B cell (primary cell): ENCODE measurements around the gene ZNF787. TPM values are rescaled to one million over a fixed set of nuclear protein-coding genes. Genes with fewer than 3 reads are reported as not detected.

Experiments used
- polyA plus RNA-seq: library from polyadenylated mRNA; depleted of rRNA; stranded (reverse); fragments of >200 nt; gene quantifications from 2 replicates; pipeline ENCODE4 v1.2.3, GENCODE V29; 2012
- small RNA-seq: library from RNA; depleted of rRNA; stranded (forward); fragments of <200 nt; gene quantifications from one replicate; pipeline ENCODE3, GENCODE V24; 2012; ENCODE audit warnings: low replicate concordance, low read depth; ENCODE audit not compliant: insufficient read length
- total RNA-seq, 2 donors: library from RNA; stranded (reverse); fragments of 120-200 nt in 1 of 2; gene quantifications; 1 replicate in 1 of 2; 2 replicates in 1 of 2; pipeline versions ENCODE4 v1.2.3 to v1.2.4, GENCODE V29; 2013 to 2022

The ZNF787 gene
- total and polyA plus RNA-seq, 2 donors (not counting 1 experiment from before 2014, with no cell fraction given): 19.6 to 47.9 TPM

Small RNA genes lying within 50 kb of the gene (small RNA-seq; reads per million reads assigned to genes)
- not detected for gene AC024580.2
- gene RF00019: not detected

Other genes with a start within 250 kb of the ZNF787 start
- not detected in 2 replicates for gene NLRP13, start 189.0 kb downstream of the ZNF787 start, total RNA-seq
- gene NLRP13, start 189.0 kb downstream of the ZNF787 start, polyA plus RNA-seq: not detected in 2 replicates
- gene NLRP8, start 173.5 kb downstream of the ZNF787 start, total RNA-seq: not detected in 2 replicates
- not detected in 2 replicates for gene NLRP8, start 173.5 kb downstream of the ZNF787 start, polyA plus RNA-seq
- gene NLRP5, start 134.5 kb downstream of the ZNF787 start, total RNA-seq: not detected in 2 replicates
- gene NLRP5, start 134.5 kb downstream of the ZNF787 start, polyA plus RNA-seq: not detected in 2 replicates
- gene ZNF444, start 20.0 kb upstream of the ZNF787 start, total RNA-seq: 32.0 and 37.7 TPM in 2 replicates
- 24.1 and 25.2 TPM in 2 replicates for gene ZNF444, start 20.0 kb upstream of the ZNF787 start, polyA plus RNA-seq
- not detected in 2 replicates for gene GALP, start 54.7 kb upstream of the ZNF787 start, total RNA-seq
- gene GALP, start 54.7 kb upstream of the ZNF787 start, polyA plus RNA-seq: not detected in 2 replicates
- gene ZSCAN5B, start 76.5 kb upstream of the ZNF787 start, total RNA-seq: not detected in 2 replicates
- not detected in 2 replicates for gene ZSCAN5B, start 76.5 kb upstream of the ZNF787 start, polyA plus RNA-seq
- gene ZSCAN5C, start 81.0 kb upstream of the ZNF787 start, total RNA-seq: not detected in 2 replicates
- not detected in 2 replicates for gene ZSCAN5C, start 81.0 kb upstream of the ZNF787 start, polyA plus RNA-seq
- gene EDDM13, start 151.5 kb upstream of the ZNF787 start, total RNA-seq: not detected in 2 replicates
- gene EDDM13, start 151.5 kb upstream of the ZNF787 start, polyA plus RNA-seq: 0.43 TPM in 1 of 2 replicates, not detected in the other
- 20.5 and 24.8 TPM in 2 replicates for gene ZSCAN5A, start 193.5 kb upstream of the ZNF787 start, total RNA-seq
- 4.2 and 5.2 TPM in 2 replicates for gene ZSCAN5A, start 193.5 kb upstream of the ZNF787 start, polyA plus RNA-seq